H1 (cell line): Measurements from ENCODE around the gene COQ7. TPM values are rescaled to one million over a fixed set of nuclear protein-coding genes. Genes with fewer than 3 reads are reported as not detected.

Experiments
- CTCF ChIA-PET: fragments of 300-600 bp; sonication (Branson Sonifier 250); formaldehyde crosslinking; loops from one replicate; lab custom pipeline; 2021; ENCODE audit not compliant: partially characterized antibody; lab: Charles Lee
- POLR2A ChIA-PET: fragments of 300-600 bp; sonication (Branson Sonifier 250); formaldehyde crosslinking; loops from one replicate; lab custom pipeline; 2021; ENCODE audit warnings: inconsistent platforms; ENCODE audit not compliant: partially characterized antibody; lab: Charles Lee
- DNase-seq, 2 experiments: peaks; one replicate each; pipeline versions ENCODE4 v3.0.0 to v3.0.0-alpha.2; 2010 to 2022; ENCODE audit warnings: low spot score in 2 of 2, low read depth in 1 of 2, mixed read lengths in 1 of 2
- FAIRE-seq: peaks from 2 replicates; lab custom pipeline; 2011; peaks lifted over from hg19 to GRCh38; lab: Jason Lieb, UNC
- H2AFZ ChIP-seq: 2 replicates; pipeline ENCODE4 v1.8.1; 2012; ENCODE audit warnings: low read length, inconsistent platforms
- H2AK5ac ChIP-seq: 2 replicates; pipeline ENCODE4 v1.6.1; 2013; ENCODE audit warnings: low read depth, low read length
- H2BK120ac ChIP-seq: replicated peaks from 2 replicates; pipeline ENCODE3; 2013; ENCODE audit warnings: low read depth, low read length, inconsistent platforms
- H2BK12ac ChIP-seq: 2 replicates; pipeline ENCODE4 v1.6.1; 2013; ENCODE audit warnings: low read depth, low read length
- H2BK15ac ChIP-seq: 2 replicates; pipeline ENCODE4 v1.6.1; 2013; ENCODE audit warnings: low read length
- H2BK20ac ChIP-seq: 2 replicates; pipeline ENCODE4 v1.6.1; 2013; ENCODE audit warnings: low read length
- H2BK5ac ChIP-seq: 2 replicates; pipeline ENCODE4 v1.6.1; 2013; ENCODE audit warnings: low read depth, low read length
- H3K14ac ChIP-seq: 2 replicates; pipeline ENCODE4 v1.6.1; 2013; ENCODE audit warnings: inconsistent platforms; ENCODE audit not compliant: insufficient read length
- H3K18ac ChIP-seq: 2 replicates; pipeline ENCODE4 v1.6.1; 2013; ENCODE audit warnings: low read length; ENCODE audit errors: extremely low read depth
- H3K23ac ChIP-seq: 2 replicates; pipeline ENCODE4 v1.6.1; 2013; ENCODE audit warnings: inconsistent platforms; ENCODE audit not compliant: insufficient read length
- H3K23me2 ChIP-seq: 2 replicates; pipeline ENCODE4 v1.6.1; 2013; ENCODE audit warnings: low read depth, low read length
- H3K27ac ChIP-seq: 2 replicates; pipeline ENCODE4 v1.6.1; 2011; ENCODE audit warnings: low read depth, low read length, inconsistent platforms
- H3K27me3 ChIP-seq, 4 experiments: replicated peaks in 1 of 4; 1 replicate in 1 of 4; 2 replicates in 3 of 4; pipeline versions ENCODE4 v1.6.1 to v1.8.1; 2011 to 2013; ENCODE audit warnings: low read length in 3 of 4, mild to moderate bottlenecking in 3 of 4, inconsistent platforms in 2 of 4, mixed read lengths in 2 of 4, moderate library complexity in 1 of 4; ENCODE audit not compliant: control insufficient read depth in 3 of 4, insufficient read depth in 3 of 4; ENCODE audit errors: extremely low read depth in 1 of 4
- H3K36me3 ChIP-seq, 4 experiments: 2 replicates each; pipeline versions ENCODE4 v1.6.1 to v1.8.1; 2011 to 2013; ENCODE audit warnings: mild to moderate bottlenecking in 4 of 4, low read length in 3 of 4, moderate library complexity in 2 of 4, control low read depth in 1 of 4, inconsistent platforms in 1 of 4; ENCODE audit not compliant: insufficient read depth in 4 of 4, control insufficient read depth in 2 of 4
- H3K4ac ChIP-seq: replicated peaks from 2 replicates; pipeline ENCODE3; 2013; ENCODE audit warnings: low read length, low read depth, mixed read lengths, inconsistent platforms; ENCODE audit not compliant: insufficient read length
- H3K4me1 ChIP-seq, 4 experiments: replicated peaks in 1 of 4; 1 replicate in 1 of 4; 2 replicates in 3 of 4; pipeline versions ENCODE4 v1.6.1 to v1.8.1; 2011 to 2013; ENCODE audit warnings: low read length in 3 of 4, inconsistent platforms in 2 of 4, mixed read lengths in 1 of 4; ENCODE audit not compliant: insufficient read depth in 4 of 4, control insufficient read depth in 3 of 4
- H3K4me2 ChIP-seq, 2 experiments: 2 replicates each; pipeline versions ENCODE4 v1.6.1 to v1.8.1; 2011 to 2013; ENCODE audit warnings: low read depth in 2 of 2, low read length in 2 of 2, control low read depth in 1 of 2, inconsistent platforms in 1 of 2, mild to moderate bottlenecking in 1 of 2; ENCODE audit not compliant: insufficient read depth in 1 of 2
- H3K4me3 ChIP-seq, 4 experiments: fragments of 200-600, 300-600 bp in 1 of 4; sonication (generic), shearing (Covaris generic), sonication (Bioruptor Twin) in 1 of 4; 2 replicates each; pipeline versions ENCODE4 v1.5.1 to v1.8.1; 2011 to 2016; ENCODE audit warnings: low read length in 4 of 4, low read depth in 3 of 4, control low read depth in 2 of 4, inconsistent platforms in 2 of 4, mild to moderate bottlenecking in 2 of 4, mixed read lengths in 1 of 4, moderate library complexity in 1 of 4; ENCODE audit not compliant: insufficient read depth in 2 of 4; ENCODE audit errors: extremely low read depth in 1 of 4
- H3K56ac ChIP-seq: replicated peaks from 2 replicates; pipeline ENCODE3; 2013; ENCODE audit warnings: low read depth, mild to moderate bottlenecking, mixed read lengths, low read length, inconsistent platforms; ENCODE audit not compliant: insufficient read length
- H3K79me1 ChIP-seq: 2 replicates; pipeline ENCODE4 v1.6.1; 2013; ENCODE audit warnings: low read depth, low read length, control low read depth
- H3K79me2 ChIP-seq, 2 experiments: 2 replicates each; pipeline versions ENCODE4 v1.6.1 to v1.8.1; 2012 to 2013; ENCODE audit warnings: low read length in 2 of 2, mild to moderate bottlenecking in 2 of 2, inconsistent platforms in 1 of 2; ENCODE audit not compliant: insufficient read depth in 2 of 2, control insufficient read depth in 1 of 2
- H3K9ac ChIP-seq, 4 experiments: replicated peaks in 1 of 4; 1 replicate in 1 of 4; 2 replicates in 3 of 4; pipeline versions ENCODE4 v1.6.1 to v1.8.1; 2011 to 2013; ENCODE audit warnings: low read depth in 3 of 4, low read length in 3 of 4, control low read depth in 2 of 4, mild to moderate bottlenecking in 2 of 4, moderate library complexity in 2 of 4, inconsistent platforms in 1 of 4; ENCODE audit errors: extremely low read depth in 1 of 4
- H3K9me3 ChIP-seq, 2 experiments: 2 replicates each; pipeline versions ENCODE4 v1.6.1 to v1.8.1; 2012 to 2013; ENCODE audit warnings: mild to moderate bottlenecking in 2 of 2, moderate library complexity in 2 of 2, control low read depth in 1 of 2, inconsistent platforms in 1 of 2, low read depth in 1 of 2, low read length in 1 of 2, mixed read lengths in 1 of 2; ENCODE audit not compliant: insufficient read depth in 2 of 2
- H4K20me1 ChIP-seq, 2 experiments: replicated peaks in 1 of 2; 2 replicates each; pipeline versions ENCODE3 to v1.8.1; 2011 to 2013; ENCODE audit warnings: inconsistent platforms in 2 of 2, low read length in 2 of 2, mild to moderate bottlenecking in 1 of 2; ENCODE audit not compliant: insufficient read depth in 2 of 2, control insufficient read depth in 1 of 2
- H4K5ac ChIP-seq: 2 replicates; pipeline ENCODE4 v1.6.1; 2013; ENCODE audit warnings: low read length, low read depth, mixed read lengths, inconsistent platforms; ENCODE audit not compliant: insufficient read length
- H4K8ac ChIP-seq: 2 replicates; pipeline ENCODE4 v1.8.0; 2013; ENCODE audit warnings: mild to moderate bottlenecking, moderate library complexity, low read length, inconsistent platforms; ENCODE audit not compliant: insufficient read depth; ENCODE audit errors: extremely low read depth
- H4K91ac ChIP-seq: replicated peaks from 2 replicates; pipeline ENCODE3; 2013; ENCODE audit warnings: low read length, mixed read lengths, inconsistent platforms; ENCODE audit not compliant: insufficient read length
- CBX5 ChIP-seq: fragments of 300-800, 300-1000 bp; sonication (generic); IDR thresholded peaks from 2 replicates; pipeline ENCODE4 v1.7.1; 2016; ENCODE audit warnings: antibody characterized with exemption, low read length, low read depth
- CHD1 ChIP-seq: IDR thresholded peaks from 2 replicates; pipeline ENCODE4 v1.6.1; 2012; ENCODE audit warnings: low read depth, low read length, improper control_type of control experiment
- GTF2F1 ChIP-seq: IDR thresholded peaks from 2 replicates; pipeline ENCODE4 v1.6.1; 2012; ENCODE audit warnings: low read depth, low read length, improper control_type of control experiment, borderline replicate concordance
- MAFK ChIP-seq: IDR thresholded peaks from 2 replicates; pipeline ENCODE4 v1.6.1; 2012; ENCODE audit warnings: low read depth, mild to moderate bottlenecking, improper control_type of control experiment, low read length
- POLR2A ChIP-seq, 2 experiments: IDR thresholded peaks; 1 replicate in 1 of 2; 2 replicates in 1 of 2; pipeline ENCODE4 v1.6.1; 2011; ENCODE audit warnings: low read depth in 2 of 2, low read length in 2 of 2, mild to moderate bottlenecking in 2 of 2; ENCODE audit errors: control extremely low read depth in 1 of 2
- RAD21 ChIP-seq, 2 experiments: IDR thresholded peaks in 1 of 2; conservative IDR thresholded peaks in 1 of 2; 2 replicates each; pipeline ENCODE4 v1.6.1; 2011; ENCODE audit warnings: low read depth in 2 of 2, low read length in 2 of 2, improper control_type of control experiment in 1 of 2, inconsistent platforms in 1 of 2, mild to moderate bottlenecking in 1 of 2, moderate library complexity in 1 of 2
- SIRT6 ChIP-seq: IDR thresholded peaks from one replicate; pipeline ENCODE4 v1.7.1; 2012; ENCODE audit warnings: low read length, inconsistent platforms
- SP1 ChIP-seq: IDR thresholded peaks from 2 replicates; pipeline ENCODE4 v1.6.1; 2011; ENCODE audit warnings: low read depth, low read length
- TCF12 ChIP-seq: IDR thresholded peaks from 2 replicates; pipeline ENCODE4 v1.6.1; 2011; ENCODE audit warnings: low read depth, mild to moderate bottlenecking, low read length
- WGBS, 2 experiments: shearing (Covaris generic) in 1 of 2; methylation state at CpG; one replicate each; pipeline versions ENCODE4 v1.1.6 to v1.1.7; 2013 to 2015; ENCODE audit warnings: low lambda C conversion rate in 2 of 2, mixed read lengths in 2 of 2, inconsistent platforms in 1 of 2, low coverage in 1 of 2, missing lambda C conversion rate in 1 of 2; ENCODE audit not compliant: insufficient replicate concordance in 2 of 2, insufficient coverage in 1 of 2, insufficient read length in 1 of 2; ENCODE audit errors: extremely low coverage in 1 of 2, missing lambda C conversion rate in 1 of 2; 5-methylcytosine and 5-hydroxymethylcytosine counted together
- polyA plus RNA-seq, 7 experiments: library from polyadenylated mRNA; depleted of rRNA in 3 of 7; stranded (reverse) in 5 of 7; unstranded in 2 of 7; fragments of >200 nt in 5 of 7; fragments of 200-250 nt in 2 of 7; gene quantifications; 1 replicate in 5 of 7; 2 replicates in 1 of 7; 4 replicates in 1 of 7; pipeline versions ENCODE4 v1.2.1 to v1.2.3, GENCODE V29; 2011 to 2013; ENCODE audit warnings: missing spikeins in 2 of 7, mixed read lengths in 2 of 7
- total RNA-seq: library from RNA; stranded (reverse); fragmentation: NEBNext Ultra II Directional; extraction: Animal tissue kit (Norgen Biotek cat#: 25700); gene quantifications from 2 replicates; pipeline ENCODE4 v1.2.1, GENCODE V29; 2021
- TF ChIP-seq, protein P1 (sequence below): IDR thresholded peaks from 2 replicates; pipeline ENCODE4 v1.6.1; 2012; ENCODE audit warnings: inconsistent platforms

Gene COQ7
- total and polyA plus RNA-seq, 2 of the 8 experiments (the other 6 are each of a cell fraction or from before 2014, with no cell fraction given) = 7.1 to 15.2 TPM

DNA sequence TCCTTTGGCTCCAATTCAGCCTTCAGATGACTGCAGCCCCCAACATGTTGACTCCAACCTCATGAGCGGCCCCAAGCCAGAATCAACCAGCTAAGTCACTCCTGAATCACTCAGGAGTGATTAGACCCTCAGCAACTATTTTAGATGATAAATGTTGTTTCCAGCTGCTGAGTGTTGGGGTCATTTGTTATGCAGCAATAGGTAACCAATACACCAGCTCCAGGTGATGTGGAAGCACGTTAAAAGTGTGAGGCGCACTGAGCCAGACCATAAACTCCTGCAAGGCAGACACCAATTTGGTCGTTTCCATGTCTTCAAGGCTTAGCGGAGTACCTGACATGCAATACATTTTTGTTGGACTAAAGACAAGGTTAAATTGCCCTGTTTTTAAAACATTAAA lies 17.5 kb downstream of the COQ7 start:
- TF ChIP-seq POLR2A (IDR thresholded peaks at IDR 0.05; ENCODE audit: control extremely low read depth in 1 of 2, low read depth in 2 of 2, low read length in 2 of 2) (no peak), CBX5 (no peak), GTF2F1 (no peak), RAD21 (IDR thresholded peaks at IDR 0.05 in 1 of 2, conservative IDR thresholded peaks at IDR 0.05 in 1 of 2; ENCODE audit: low read depth in 2 of 2, low read length in 2 of 2) (no peak), TCF12 (no peak), MAFK (no peak), CHD1 (no peak), SP1 (no peak), SIRT6 (no peak)
- TF ChIP-seq, protein P1, sequence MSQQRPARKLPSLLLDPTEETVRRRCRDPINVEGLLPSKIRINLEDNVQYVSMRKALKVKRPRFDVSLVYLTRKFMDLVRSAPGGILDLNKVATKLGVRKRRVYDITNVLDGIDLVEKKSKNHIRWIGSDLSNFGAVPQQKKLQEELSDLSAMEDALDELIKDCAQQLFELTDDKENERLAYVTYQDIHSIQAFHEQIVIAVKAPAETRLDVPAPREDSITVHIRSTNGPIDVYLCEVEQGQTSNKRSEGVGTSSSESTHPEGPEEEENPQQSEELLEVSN = no peak
- H2BK15ac ChIP-seq = no peak overlapping the region
- H3K4me2 ChIP-seq = no peak overlapping the region

More for the DNA sequence above, 17.5 kb downstream of the COQ7 start:
- FAIRE-seq (no peak), DNase-seq (no peak)
- Histone ChIP-seq H3K9ac (no peak overlapping the region), H3K23me2 (no peaks in the 10 kb centered on the region; the same call in 1 of the 2 replicates), H2BK5ac (no peak overlapping the region), H3K27ac (no peak overlapping the region), H4K5ac (no peak overlapping the region), H2AFZ (no peak overlapping the region), H3K9me3 (no peaks in the 10 kb centered on the region; a peak in 1 of 4 replicates), H2BK120ac (no peak overlapping the region), H2BK12ac (no peak overlapping the region), H3K4me3 (no peak overlapping the region), H4K20me1 (no peaks in the 10 kb centered on the region), H3K14ac (no peak overlapping the region), H3K79me2 (no peaks in the 10 kb centered on the region), H3K23ac (no peak overlapping the region), H3K56ac (no peak overlapping the region), H2AK5ac (no peak overlapping the region), H3K18ac (no peak overlapping the region), H3K27me3 (peaks cover 0 to 10% (median 7%) of the 10 kb centered on the region in 4 experiments; a peak in 5 of 7 replicates), H2BK20ac (no peak overlapping the region), H3K36me3 (peaks cover 0 to 9% (median 4%) of the 10 kb centered on the region in 4 experiments; a peak in 4 of 8 replicates), H3K79me1 (no peaks in the 10 kb centered on the region), H3K4ac (no peak overlapping the region), H3K4me1 (no peaks in the 10 kb centered on the region; a peak in 1 of 7 replicates), H4K8ac (no peak overlapping the region), H4K91ac (no peak overlapping the region)
- POLR2A ChIA-PET = interaction anchor here (0.5 to 2.1 kb wide), 3 partner anchors 10 to 141 kb away, joined by 3 to 5 read pairs (median 4); partner anchors contain the start of gene ITPRIPL2
- WGBS, 2 experiments = 87% methylated on average over 5 of the region's 5 CpGs; no CpG with 5 or more reads in 1 of the 2 experiments
- CTCF ChIA-PET = interaction anchor here (1.1 to 4.2 kb wide), 10 partner anchors 9 to 418 kb away, joined by 3 to 42 read pairs (median 6); no protein-coding TSS in a partner anchor
